HCT116 (cell line): ENCODE measurements around the gene NTN4. TPM values are rescaled to one million over a fixed set of nuclear protein-coding genes. Genes with fewer than 3 reads are reported as not detected.

Source experiments
- ATAC-seq: fragments of 200-7000 bp; cut with Tn5 transposase; 2 replicates; pipeline ENCODE4 v1.9.1; 2020; ENCODE audit warnings: mild to moderate bottlenecking, moderate library complexity
- BruUV-seq: library from RNA; stranded (reverse); fragments of 400-500 nt; replicated peaks from 2 replicates; lab custom pipeline; 2021; lab: Mats Ljungman, UMichigan
- CTCF ChIA-PET: fragments of 300-600 bp; sonication (Branson Sonifier 250); formaldehyde crosslinking; loops from one replicate; lab custom pipeline; 2021; ENCODE audit warnings: antibody characterized with exemption; lab: Charles Lee
- POLR2A ChIA-PET: fragments of 300-600, 350-600 bp; sonication (Branson Sonifier 250); formaldehyde crosslinking; loops from one replicate; lab custom pipeline; 2021; ENCODE audit warnings: antibody characterized with exemption; lab: Charles Lee
- RAD21 ChIA-PET, 2 experiments: fragments of 300-600 bp; sonication (Branson Sonifier 250); formaldehyde crosslinking; loops; one replicate each; lab custom pipeline; 2023; ENCODE audit warnings: low total read pairs in 2 of 2; ENCODE audit not compliant: uncharacterized antibody in 2 of 2, unreplicated experiment in 2 of 2, low non-redundant PET in 1 of 2; lab: Charles Lee
- DNase-seq: peaks from one replicate; pipeline ENCODE4 v3.0.0-alpha.2; 2010; ENCODE audit warnings: low read depth, low spot score
- H2AFZ ChIP-seq: fragments of 200-600 bp; shearing (Covaris generic), sonication (generic); 2 replicates; pipeline ENCODE4 v1.6.1; 2017; ENCODE audit warnings: low read depth, mixed run types, mixed read lengths, antibody characterized with exemption, low read length; ENCODE audit not compliant: poor library complexity, severe bottlenecking
- H3K27ac ChIP-seq: 2 replicates; pipeline ENCODE4 v1.5.1; 2012; ENCODE audit warnings: low read depth, low read length
- H3K27me3 ChIP-seq: fragments of 200-600 bp; sonication (generic); 2 replicates; pipeline ENCODE4 v1.6.1; 2016; ENCODE audit warnings: mixed run types, low read length, mixed read lengths; ENCODE audit not compliant: insufficient read depth
- H3K36me3 ChIP-seq, 2 experiments: fragments of 200-500 bp in 1 of 2; fragments of 200-600 bp in 1 of 2; sonication (Bioruptor generic) in 1 of 2; sonication (generic) in 1 of 2; 2 replicates each; pipeline versions ENCODE4 v1.5.1 to v1.6.1; 2014 to 2016; ENCODE audit warnings: low read length in 2 of 2, inconsistent platforms in 1 of 2, mixed read lengths in 1 of 2, mixed run types in 1 of 2; ENCODE audit not compliant: insufficient read depth in 2 of 2, control insufficient read depth in 1 of 2
- H3K4me1 ChIP-seq, 2 experiments: fragments of 200-600 bp in 1 of 2; sonication (generic) in 1 of 2; 2 replicates each; pipeline versions ENCODE4 v1.5.1 to v1.6.1; 2012 to 2017; ENCODE audit warnings: low read length in 2 of 2, inconsistent platforms in 1 of 2, mild to moderate bottlenecking in 1 of 2, mixed read lengths in 1 of 2, mixed run types in 1 of 2, moderate library complexity in 1 of 2; ENCODE audit not compliant: insufficient read depth in 2 of 2, control insufficient read depth in 1 of 2
- H3K4me2 ChIP-seq: fragments of 200-600 bp; sonication (generic); 2 replicates; pipeline ENCODE4 v1.6.1; 2017; ENCODE audit warnings: mixed run types, low read length, mixed read lengths
- H3K4me3 ChIP-seq, 2 experiments: fragments of 200-600 bp in 1 of 2; sonication (generic) in 1 of 2; replicated peaks in 1 of 2; 2 replicates each; pipeline ENCODE4 v1.5.1; 2011 to 2016; ENCODE audit warnings: low read length in 2 of 2, control low read depth in 1 of 2, low read depth in 1 of 2, mild to moderate bottlenecking in 1 of 2, mixed read lengths in 1 of 2, mixed run types in 1 of 2
- H3K79me2 ChIP-seq: fragments of 200-600 bp; sonication (generic); 2 replicates; pipeline ENCODE4 v1.6.1; 2017; ENCODE audit warnings: mild to moderate bottlenecking, mixed run types, low read length, moderate library complexity, mixed read lengths; ENCODE audit not compliant: insufficient read depth
- H3K9ac ChIP-seq: fragments of 200-600 bp; sonication (generic); 2 replicates; pipeline ENCODE4 v1.6.1; 2016; ENCODE audit warnings: low read length, mixed read lengths
- H3K9me2 ChIP-seq: fragments of 200-600 bp; sonication (generic), shearing (Covaris generic); 2 replicates; pipeline ENCODE4 v1.6.1; 2017; ENCODE audit warnings: mixed run types, mild to moderate bottlenecking, moderate library complexity; ENCODE audit not compliant: insufficient read depth
- H3K9me3 ChIP-seq, 2 experiments: fragments of 200-500 bp in 1 of 2; fragments of 200-600 bp in 1 of 2; sonication (Bioruptor generic) in 1 of 2; sonication (generic) in 1 of 2; 2 replicates each; pipeline ENCODE4 v1.6.1; 2014 to 2017; ENCODE audit warnings: low read length in 2 of 2, mixed read lengths in 2 of 2, inconsistent platforms in 1 of 2, low read depth in 1 of 2, mild to moderate bottlenecking in 1 of 2, mixed run types in 1 of 2, moderate library complexity in 1 of 2; ENCODE audit not compliant: control insufficient read depth in 1 of 2, insufficient read depth in 1 of 2
- H4K20me1 ChIP-seq: fragments of 200-600 bp; sonication (generic), shearing (Covaris generic); 2 replicates; pipeline ENCODE4 v1.6.1; 2017; ENCODE audit warnings: mixed run types, mild to moderate bottlenecking, moderate library complexity; ENCODE audit not compliant: insufficient read depth
- ATF3 ChIP-seq: IDR thresholded peaks from 2 replicates; pipeline ENCODE4 v1.6.1; 2012
- CBX3 ChIP-seq: IDR thresholded peaks from 2 replicates; pipeline ENCODE4 v1.6.1; 2012; ENCODE audit warnings: low read depth
- EGR1 ChIP-seq: IDR thresholded peaks from 2 replicates; pipeline ENCODE4 v1.6.1; 2012; ENCODE audit warnings: low read depth
- ELF1 ChIP-seq: IDR thresholded peaks from 2 replicates; pipeline ENCODE4 v1.6.1; 2012; ENCODE audit warnings: low read depth, borderline replicate concordance
- EZH2 ChIP-seq: fragments of 200-600 bp; sonication (generic); IDR thresholded peaks from 2 replicates; pipeline ENCODE4 v1.6.1; 2017; ENCODE audit warnings: antibody characterized with exemption, mixed run types
- EZH2phosphoT487 ChIP-seq: fragments of 200-600 bp; IDR thresholded peaks from 2 replicates; pipeline ENCODE4 v1.6.1; 2018; ENCODE audit warnings: antibody characterized with exemption, borderline replicate concordance
- FOSL1 ChIP-seq: IDR thresholded peaks from 2 replicates; pipeline ENCODE4 v1.6.1; 2012; ENCODE audit warnings: low read depth
- JUND ChIP-seq: IDR thresholded peaks from 2 replicates; pipeline ENCODE4 v1.6.1; 2012
- POLR2A ChIP-seq: IDR thresholded peaks from 2 replicates; pipeline ENCODE4 v1.7.0; 2011; ENCODE audit warnings: borderline replicate concordance; ENCODE audit not compliant: insufficient read depth, insufficient read length; ENCODE audit errors: extremely low read depth
- REST ChIP-seq: IDR thresholded peaks from 2 replicates; pipeline ENCODE4 v1.6.1; 2012; ENCODE audit warnings: low read depth
- TCF7L2 ChIP-seq: IDR thresholded peaks from 2 replicates; pipeline ENCODE4 v1.7.0; 2011; ENCODE audit warnings: borderline replicate concordance, inconsistent platforms; ENCODE audit not compliant: insufficient read depth, insufficient read length; ENCODE audit errors: extremely low read depth
- YY1 ChIP-seq: IDR thresholded peaks from 2 replicates; pipeline ENCODE4 v1.6.1; 2011; ENCODE audit warnings: low read length, low read depth, moderate library complexity, mild to moderate bottlenecking; ENCODE audit not compliant: insufficient replicate concordance; ENCODE audit errors: extremely low read depth
- ZBTB33 ChIP-seq: IDR thresholded peaks from 2 replicates; pipeline ENCODE4 v1.6.1; 2011; ENCODE audit warnings: mild to moderate bottlenecking, low read length, moderate library complexity; ENCODE audit not compliant: insufficient replicate concordance; ENCODE audit errors: extremely low read depth
- ZFX ChIP-seq: fragments of 450-650 bp; IDR thresholded peaks from 2 replicates; pipeline ENCODE4 v1.6.1; 2017
- intact Hi-C: fragments of 100-400 bp; cut with micrococcal nuclease; formaldehyde crosslinking; loops from 2 replicates; pipeline ENCODE4 v1.10.0; 2022
- total RNA-seq: library from RNA; stranded (reverse); gene quantifications from one replicate; pipeline ENCODE4 v1.2.1, GENCODE V29; 2021; ENCODE audit not compliant: unreplicated experiment

NTN4 gene
- total RNA-seq, 1 experiment from 2014 or later: 4.3 TPM

- Histone ChIP-seq H3K9ac (no peak overlapping the region), H3K4me2 (no peak overlapping the region), H3K79me2 (no peaks in the 10 kb centered on the region), H3K36me3 (no peaks in the 10 kb centered on the region), H3K4me3 (no peak overlapping the region), H2AFZ (no peak overlapping the region), H3K9me3 (no peaks in the 10 kb centered on the region), H3K27ac (no peak overlapping the region), H3K4me1 (peaks cover 0 to 3% of the 10 kb centered on the region in 2 experiments; a peak in 1 of 4 replicates), H3K27me3 (no peaks in the 10 kb centered on the region), H3K9me2 (no peaks in the 10 kb centered on the region), H4K20me1 (no peaks in the 10 kb centered on the region)
- CTCF ChIA-PET: no interaction called here
- RAD21 ChIA-PET: no interaction called here
- POLR2A ChIA-PET: no interaction called here
- no peak for DNase-seq
- intact Hi-C loops: no loop called here
- no TSS peak for BruUV-seq
- ATAC-seq: no peak
- TF ChIP-seq JUND (no peak), EZH2phosphoT487 (no peak), POLR2A (no peak), ELF1 (no peak), YY1 (no peak), EGR1 (no peak), REST (no peak), ZFX (no peak), ATF3 (no peak), FOSL1 (no peak), TCF7L2 (no peak), EZH2 (no peak), CBX3 (no peak), ZBTB33 (no peak)
Observed at GRCh38 chr12:95674163-95674562, 116.4 kb downstream of the NTN4 start.
